LNCaP clone FGC (cell line): ENCODE measurements around the gene CLN6.

Experiments
- DNase-seq: peaks from one replicate; pipeline ENCODE4 v3.0.0-alpha.2; 2011; ENCODE audit warnings: low read depth
- H3K4me3 ChIP-seq: 2 replicates; pipeline ENCODE4 v1.5.1; 2011; ENCODE audit warnings: mild to moderate bottlenecking, low read depth, low read length, control low read depth
- TF ChIP-seq, protein P1 (sequence below): IDR thresholded peaks from 2 replicates; pipeline ENCODE4 v1.5.1; 2012; ENCODE audit warnings: mild to moderate bottlenecking; ENCODE audit not compliant: control insufficient read depth, insufficient read depth; ENCODE audit errors: extremely low read depth

The CLN6 gene

DNA sequence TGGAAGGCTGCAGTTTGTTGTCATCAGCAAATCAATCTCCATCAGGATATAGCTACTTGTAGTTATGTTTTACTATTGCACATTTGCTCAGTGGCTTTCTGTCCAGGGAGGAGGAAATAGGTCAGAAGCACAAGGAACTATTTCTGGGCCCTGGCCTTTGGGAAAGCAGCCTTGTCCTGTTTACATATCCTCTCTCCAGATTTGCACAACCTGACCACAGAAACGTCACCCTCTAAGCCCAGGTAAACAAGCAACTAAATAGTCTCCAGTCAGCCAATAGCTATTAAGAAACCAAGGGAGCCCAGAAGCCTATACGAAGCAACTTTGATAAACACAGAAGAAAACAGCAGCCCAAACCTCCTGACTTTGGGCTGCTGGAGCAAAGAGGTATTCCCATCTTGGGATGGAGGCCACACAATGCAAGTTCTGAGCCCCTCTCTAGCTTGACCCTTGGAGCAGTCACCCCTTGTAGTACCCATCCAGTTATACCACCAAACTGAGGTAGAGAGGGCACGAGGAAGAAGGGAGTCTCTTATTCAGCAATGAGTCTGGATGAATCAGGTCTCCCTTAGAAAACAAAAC lies 45.7 kb upstream of the CLN6 start:
- TF ChIP-seq, protein P1, sequence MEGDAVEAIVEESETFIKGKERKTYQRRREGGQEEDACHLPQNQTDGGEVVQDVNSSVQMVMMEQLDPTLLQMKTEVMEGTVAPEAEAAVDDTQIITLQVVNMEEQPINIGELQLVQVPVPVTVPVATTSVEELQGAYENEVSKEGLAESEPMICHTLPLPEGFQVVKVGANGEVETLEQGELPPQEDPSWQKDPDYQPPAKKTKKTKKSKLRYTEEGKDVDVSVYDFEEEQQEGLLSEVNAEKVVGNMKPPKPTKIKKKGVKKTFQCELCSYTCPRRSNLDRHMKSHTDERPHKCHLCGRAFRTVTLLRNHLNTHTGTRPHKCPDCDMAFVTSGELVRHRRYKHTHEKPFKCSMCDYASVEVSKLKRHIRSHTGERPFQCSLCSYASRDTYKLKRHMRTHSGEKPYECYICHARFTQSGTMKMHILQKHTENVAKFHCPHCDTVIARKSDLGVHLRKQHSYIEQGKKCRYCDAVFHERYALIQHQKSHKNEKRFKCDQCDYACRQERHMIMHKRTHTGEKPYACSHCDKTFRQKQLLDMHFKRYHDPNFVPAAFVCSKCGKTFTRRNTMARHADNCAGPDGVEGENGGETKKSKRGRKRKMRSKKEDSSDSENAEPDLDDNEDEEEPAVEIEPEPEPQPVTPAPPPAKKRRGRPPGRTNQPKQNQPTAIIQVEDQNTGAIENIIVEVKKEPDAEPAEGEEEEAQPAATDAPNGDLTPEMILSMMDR = no peak
- DNase-seq = peak; percentile 89
- peak overlapping the region; percentile 10 for H3K4me3 ChIP-seq

DNA sequence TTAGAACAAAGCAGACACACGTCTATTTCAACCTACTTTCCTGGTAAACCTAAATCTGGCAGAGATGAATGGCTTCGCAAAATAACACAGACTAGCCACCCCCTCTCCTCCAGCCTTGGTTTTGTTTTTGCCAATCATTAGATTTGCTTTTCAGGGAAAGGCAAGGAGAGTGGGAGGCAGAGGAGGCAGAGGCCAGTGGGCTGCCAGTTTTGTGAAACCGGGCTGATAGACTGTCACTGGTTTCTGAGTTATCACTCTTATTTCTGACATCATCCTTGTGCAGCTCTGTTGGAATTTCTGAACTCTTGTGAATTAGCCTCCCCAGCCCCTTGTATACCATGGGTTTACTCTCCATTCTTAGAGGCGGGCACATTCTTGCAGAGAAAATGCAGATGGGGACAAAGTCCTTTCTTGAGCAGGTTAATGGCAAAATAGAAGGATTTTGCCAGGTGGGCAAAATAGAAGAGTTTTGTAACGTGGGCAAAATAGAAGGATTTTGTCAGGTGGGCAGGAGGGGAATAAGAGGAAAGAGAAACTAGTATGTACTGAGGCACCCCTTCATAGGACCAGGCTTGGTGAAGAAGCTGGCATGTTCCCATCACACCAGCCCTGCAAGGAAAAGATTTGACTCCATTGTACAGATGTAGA lies 44.8 kb upstream of the CLN6 start:
- no peak overlapping the region for H3K4me3 ChIP-seq
- TF ChIP-seq, protein P1 = no peak
- no peak for DNase-seq

- no peak overlapping the region for H3K4me3 ChIP-seq
- no peak for DNase-seq
Measured at GRCh38 chr15:68272721-68273271, 43.3 kb upstream of the CLN6 start.

DNA sequence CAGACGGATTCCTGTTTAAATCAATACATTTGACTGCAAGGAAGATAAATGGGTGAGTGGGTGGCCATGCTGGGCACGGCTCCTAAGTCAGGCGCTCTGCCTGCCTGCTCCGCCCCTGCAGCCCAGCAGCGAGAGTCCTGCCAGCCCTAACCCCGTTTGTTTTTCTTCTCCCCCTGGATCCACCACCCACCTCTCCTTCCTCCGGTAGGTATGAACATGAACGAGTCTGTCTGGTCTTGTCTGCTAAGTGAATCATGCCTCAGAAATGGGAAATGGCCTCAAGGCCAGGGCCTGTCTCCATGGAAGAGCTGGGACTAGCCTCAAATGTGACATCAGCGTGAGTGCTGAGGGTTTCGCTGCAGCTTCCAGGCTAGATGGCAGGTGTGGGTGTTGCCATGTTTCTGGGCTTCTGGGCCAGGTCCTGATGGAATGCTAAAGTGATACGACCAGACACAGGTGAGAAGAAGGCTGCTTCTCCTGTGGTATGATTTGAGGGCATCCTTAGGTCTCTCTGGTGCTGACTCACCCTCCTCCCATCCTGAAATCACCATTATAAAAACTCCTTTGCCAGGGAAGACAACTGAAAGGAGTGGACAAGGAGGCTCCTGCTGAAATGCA lies 42.4 kb upstream of the CLN6 start:
- H3K4me3 ChIP-seq = no peak overlapping the region
- no peak for DNase-seq
- TF ChIP-seq, protein P1 = no peak

More at GRCh38 chr15:68272721-68273271, 43.3 kb upstream of the CLN6 start:
- TF ChIP-seq, protein P1 = no peak

- TF ChIP-seq, protein P1 = no peak
- no peak for DNase-seq
- no peak overlapping the region for H3K4me3 ChIP-seq
Measured at GRCh38 chr15:68268405-68268804, 38.9 kb upstream of the CLN6 start.

- H3K4me3 ChIP-seq = no peak overlapping the region; the same call in 1 of the 2 replicates
- no peak for DNase-seq
- TF ChIP-seq, protein P1 = no peak
Measured at GRCh38 chr15:68265674-68266073, 36.1 kb upstream of the CLN6 start.
